ENCODE results near the gene ANKRD11.
A peak's percentile ranks its signal among the peaks of the same experiment; 100 is the strongest.

Gene ANKRD11

DNA sequence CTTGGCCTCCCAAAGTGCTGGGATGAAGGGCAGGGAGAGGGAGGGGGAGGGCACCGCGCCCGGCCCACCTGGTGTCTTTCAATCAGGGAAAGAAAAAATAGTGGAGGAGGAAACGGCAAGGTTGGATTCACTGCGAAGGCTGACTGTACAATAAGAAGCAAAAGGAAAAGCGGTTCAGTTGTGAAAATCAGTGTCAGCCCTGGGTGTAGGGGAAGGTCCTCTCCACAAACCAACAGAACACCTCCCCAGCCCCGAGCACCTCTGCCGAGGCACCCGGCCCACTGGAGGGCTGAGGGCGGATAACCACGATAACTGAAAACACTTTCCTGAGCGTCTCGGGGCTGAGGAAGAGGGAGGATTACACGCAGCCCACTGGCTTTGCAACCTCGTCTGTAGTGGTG lies 16.4 kb upstream of the ANKRD11 start:
- peak; percentile 32 for DNase-seq

GRCh38 chr16:89506113-89506504 lies 15.7 kb upstream of the ANKRD11 start:
- no peak for DNase-seq

DNA sequence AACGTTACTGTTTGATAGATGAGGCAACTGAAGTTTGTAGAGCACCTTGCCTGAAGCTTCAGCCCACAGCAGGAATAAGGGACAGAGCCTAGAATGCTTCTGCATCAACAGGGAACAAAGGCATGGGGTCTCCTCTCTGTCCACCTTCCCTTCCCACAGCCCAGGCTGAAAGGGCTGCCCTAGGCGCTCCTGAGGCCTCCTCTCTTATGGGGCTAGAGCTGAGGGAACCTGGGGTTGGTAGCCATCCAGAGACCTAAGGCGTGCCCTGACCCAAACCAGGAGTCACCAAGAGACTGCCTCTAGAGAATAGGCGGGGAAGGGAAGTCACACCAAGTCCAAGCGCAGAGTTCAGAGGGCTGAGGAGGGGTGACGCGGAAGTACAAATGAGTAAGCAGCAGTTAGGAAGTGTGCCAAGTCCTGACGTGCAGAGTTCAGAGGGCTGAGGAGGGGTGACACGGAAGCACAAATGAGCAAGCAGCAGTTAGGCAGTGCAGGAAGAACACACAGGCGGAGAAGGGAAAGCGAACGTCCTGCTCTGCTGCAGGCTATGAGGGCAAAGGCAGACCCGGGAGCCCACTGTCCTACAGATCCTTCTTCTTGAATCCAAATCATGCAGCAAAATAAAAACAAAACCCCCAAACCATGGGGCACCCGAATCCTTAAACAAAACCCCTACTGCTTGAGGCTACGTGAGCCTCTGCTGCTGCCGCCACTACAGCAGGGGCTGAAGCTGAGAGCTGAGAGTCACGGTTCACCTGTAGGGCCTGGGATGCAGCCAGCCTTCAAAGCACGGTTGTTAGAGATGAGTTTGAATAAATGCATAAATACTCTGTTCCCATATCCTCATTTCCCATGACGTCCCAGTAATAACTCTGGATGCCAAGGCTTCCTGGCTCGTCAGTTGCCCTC lies 15.1 kb upstream of the ANKRD11 start:
- peak; percentile 94 for DNase-seq

DNA sequence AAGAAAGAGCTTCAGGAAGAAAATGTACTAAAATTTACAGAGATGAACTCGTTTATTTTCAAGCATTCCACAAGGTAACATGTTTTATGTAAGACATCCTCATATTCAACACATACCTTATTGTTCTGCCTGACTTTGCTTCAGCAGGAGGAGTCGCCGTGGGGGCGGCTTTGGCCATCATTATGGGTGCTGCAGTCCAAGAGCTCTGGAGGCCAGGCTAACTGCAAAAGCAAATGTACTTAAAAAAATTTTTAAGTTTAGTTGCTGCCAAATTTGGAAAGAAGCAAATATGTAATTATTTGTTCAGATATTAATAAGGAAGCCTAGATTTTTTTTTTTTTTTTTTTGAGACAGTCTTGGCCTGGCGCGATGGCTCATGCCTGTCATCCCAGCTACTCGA lies 13.7 kb upstream of the ANKRD11 start:
- DNase-seq = no peak

DNA sequence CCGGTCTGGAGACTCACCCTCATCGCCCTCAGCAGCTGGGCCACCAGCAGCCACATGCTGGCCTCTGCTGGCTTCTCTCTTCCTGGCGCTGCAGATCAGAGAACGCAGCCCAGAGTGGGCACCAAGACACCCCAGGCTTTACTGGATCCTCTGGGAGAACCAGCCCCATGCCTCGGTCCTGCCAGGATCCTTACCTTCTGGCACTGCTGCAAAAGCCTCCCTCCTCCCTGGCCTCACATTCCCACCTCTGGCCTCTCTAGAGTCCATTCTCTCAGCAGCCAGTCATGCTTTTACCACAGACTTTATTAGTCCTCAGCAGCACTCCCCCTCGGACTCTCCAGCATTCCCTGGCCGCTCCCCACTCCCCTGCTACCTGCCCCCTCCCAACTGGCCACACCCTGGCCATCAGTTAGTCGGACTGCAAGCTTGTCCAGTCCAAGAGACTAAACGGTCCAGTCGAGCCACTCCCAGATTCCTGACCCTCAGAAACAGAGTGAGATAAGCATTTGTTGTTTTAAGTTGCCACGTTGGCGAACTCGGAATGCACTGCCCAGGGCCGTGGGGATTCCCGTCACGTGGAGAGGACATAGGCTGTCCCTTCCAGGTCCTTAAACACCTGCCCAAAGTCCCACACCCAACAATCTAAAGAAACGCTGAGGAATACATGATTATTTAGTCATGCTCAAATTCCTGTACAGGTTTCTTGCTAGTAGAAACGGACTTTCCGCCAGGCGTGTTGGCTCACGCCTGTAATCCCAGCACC lies 11.9 kb upstream of the ANKRD11 start:
- no peak for DNase-seq

DNA sequence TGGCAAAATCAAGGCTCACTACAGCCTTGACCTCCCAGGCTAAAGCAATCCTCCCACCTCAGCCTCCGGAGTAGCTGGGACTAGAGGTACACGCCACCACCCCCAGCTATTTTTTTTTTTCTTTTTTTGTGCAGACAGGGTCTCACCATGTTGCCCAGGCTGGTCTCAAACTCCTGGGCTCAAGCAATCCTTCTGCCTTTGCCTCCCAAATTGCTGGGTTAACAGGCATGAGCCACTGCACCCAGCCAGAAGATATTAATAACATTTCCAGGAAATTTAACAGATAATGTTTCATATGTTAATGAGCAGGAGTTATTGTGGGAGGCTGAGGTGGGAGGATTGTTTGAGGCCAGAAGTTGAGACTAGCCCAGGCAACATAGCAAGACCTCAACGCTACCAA lies 9.4 kb upstream of the ANKRD11 start:
- DNase-seq = no peak

DNA sequence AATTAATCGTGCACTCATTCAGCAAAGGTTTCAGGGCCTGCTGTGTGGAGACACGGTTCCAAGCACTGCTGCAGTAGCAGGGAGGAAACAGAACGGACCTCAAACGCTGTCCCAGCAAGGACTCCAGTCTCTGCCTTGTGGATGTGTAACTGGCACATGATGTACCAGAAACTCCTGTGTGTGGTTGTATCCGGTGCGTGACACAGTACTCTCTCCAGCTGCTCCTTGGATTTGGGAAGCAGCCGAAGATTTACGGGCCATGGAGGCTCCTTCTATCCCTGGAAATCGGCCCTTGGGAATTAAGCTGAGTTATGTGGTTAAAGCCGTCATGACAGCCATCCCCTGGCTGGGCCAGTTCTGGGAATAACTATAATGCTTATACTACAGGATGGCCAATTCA lies 8.5 kb upstream of the ANKRD11 start:
- DNase-seq = no peak

- no peak for DNase-seq
Measured at GRCh38 chr16:89495121-89495520, 4.8 kb upstream of the ANKRD11 start.

DNA sequence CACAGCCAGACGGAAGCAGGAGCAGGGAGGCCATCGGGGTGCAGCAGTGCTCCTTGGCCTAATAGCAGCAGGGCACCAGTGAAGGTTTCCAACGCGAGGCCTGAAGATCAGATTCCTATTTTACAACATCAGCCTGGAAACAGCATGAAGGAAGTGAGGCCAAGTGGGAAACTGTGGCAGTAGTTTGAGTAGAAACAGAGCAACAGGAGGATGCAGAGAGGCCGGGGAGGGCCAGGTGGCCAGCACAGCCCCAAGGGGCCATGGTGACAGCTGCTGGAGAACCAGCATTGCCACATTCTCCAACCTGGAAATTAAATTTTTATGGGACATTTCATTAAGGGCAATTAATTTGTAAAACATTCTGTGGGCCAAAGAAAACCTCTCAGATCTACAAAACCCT lies 3.4 kb upstream of the ANKRD11 start:
- no peak for DNase-seq

DNA sequence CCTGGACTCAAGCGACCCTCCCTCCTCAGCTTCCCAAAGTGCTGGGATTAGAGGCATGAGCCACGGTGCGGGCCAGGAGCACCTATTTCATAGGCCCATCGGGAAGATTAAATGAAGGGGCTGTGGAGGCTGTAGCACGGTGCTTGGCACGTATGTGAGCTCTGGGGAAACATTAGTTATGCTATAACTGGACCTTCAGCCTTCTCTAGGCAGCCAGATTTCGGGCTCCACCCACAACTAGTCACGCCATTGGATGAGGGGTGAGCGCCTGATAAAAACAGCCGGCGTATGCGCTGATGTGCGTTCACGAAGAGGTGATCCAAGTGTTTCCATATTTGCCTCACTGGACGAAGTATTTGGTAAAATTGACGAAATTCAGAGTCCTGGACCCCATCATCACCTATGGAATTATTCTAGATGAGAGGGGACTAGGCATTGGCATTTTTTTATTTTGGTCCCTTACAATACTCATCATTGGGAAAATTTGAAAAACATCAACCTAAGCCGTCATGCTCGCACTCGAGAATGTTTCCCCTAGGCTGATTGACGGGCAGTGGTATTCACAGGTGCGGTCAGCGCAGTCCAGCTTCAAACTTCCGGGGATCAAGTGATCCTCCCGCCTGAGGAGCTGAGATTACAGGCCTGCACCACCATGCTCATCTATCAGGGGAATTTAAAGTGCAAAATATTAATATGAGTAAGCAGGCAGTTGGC lies 1.8 kb upstream of the ANKRD11 start:
- DNase-seq = no peak

- DNase-seq = no peak
Measured at GRCh38 chr16:89491238-89491869, 993 bp upstream of the ANKRD11 start.

DNA sequence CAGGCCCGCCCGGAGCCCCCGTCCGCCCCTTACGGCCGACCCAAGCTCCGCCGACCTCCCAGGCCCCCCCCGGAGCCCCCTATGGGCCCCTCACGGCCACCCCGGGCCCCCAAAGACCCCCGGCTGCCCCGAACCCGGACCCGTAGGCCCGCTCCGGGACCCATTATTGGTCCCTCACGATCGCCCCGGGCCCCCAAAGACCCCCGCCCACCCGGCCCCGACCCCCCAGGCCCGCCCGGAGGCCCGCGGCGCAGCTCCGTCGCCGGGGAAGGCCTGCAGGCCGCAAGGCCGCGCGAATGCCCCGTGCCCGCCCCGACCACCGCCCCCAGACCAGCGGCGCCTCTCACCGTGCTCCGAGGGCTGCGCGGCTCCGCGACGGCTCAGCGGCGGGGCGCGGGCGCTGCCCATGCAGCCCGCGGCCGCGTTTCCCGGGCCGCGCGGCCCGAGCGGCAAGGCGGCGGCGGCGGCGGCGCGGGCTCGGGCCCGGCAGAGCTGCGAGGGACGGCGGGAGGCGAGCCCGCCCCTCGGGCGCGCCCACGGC lies 393 bp downstream of the ANKRD11 start:
- DNase-seq = no peak

GRCh38 chr16:89489040-89489897 lies 1.1 kb downstream of the ANKRD11 start:
- DNase-seq = peak; percentile 93

- DNase-seq = no peak
Measured at GRCh38 chr16:89485701-89486246, 4.6 kb downstream of the ANKRD11 start.

GRCh38 chr16:89484923-89485679 lies 5.3 kb downstream of the ANKRD11 start:
- peak; percentile 40 for DNase-seq

DNA sequence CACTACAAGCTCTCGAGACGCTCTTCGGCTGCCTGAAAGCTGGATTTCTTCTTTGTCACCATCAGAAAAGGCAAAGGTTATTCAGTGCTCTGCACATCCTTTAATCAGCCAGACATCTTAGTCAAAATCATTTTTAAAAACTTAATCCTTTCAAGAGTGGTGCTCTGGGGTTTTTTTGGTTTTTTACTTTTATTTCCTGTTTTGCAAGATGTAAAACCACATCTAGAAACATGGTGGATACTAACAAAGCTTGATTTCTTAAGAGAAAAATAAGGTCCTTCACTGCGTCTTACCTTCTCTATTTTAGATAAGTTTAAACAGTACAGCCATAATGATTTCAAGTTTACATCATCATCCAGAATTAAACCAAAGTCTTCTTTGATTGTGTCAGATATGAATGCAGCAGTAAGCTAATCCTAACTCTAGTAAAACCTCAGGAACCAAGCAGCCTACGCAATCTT lies 6.3 kb downstream of the ANKRD11 start:
- peak; percentile 81 for DNase-seq

GRCh38 chr16:89482817-89483205 lies 7.5 kb downstream of the ANKRD11 start:
- no peak for DNase-seq

- DNase-seq = no peak
Measured at GRCh38 chr16:89482150-89482816, 8.1 kb downstream of the ANKRD11 start.

DNA sequence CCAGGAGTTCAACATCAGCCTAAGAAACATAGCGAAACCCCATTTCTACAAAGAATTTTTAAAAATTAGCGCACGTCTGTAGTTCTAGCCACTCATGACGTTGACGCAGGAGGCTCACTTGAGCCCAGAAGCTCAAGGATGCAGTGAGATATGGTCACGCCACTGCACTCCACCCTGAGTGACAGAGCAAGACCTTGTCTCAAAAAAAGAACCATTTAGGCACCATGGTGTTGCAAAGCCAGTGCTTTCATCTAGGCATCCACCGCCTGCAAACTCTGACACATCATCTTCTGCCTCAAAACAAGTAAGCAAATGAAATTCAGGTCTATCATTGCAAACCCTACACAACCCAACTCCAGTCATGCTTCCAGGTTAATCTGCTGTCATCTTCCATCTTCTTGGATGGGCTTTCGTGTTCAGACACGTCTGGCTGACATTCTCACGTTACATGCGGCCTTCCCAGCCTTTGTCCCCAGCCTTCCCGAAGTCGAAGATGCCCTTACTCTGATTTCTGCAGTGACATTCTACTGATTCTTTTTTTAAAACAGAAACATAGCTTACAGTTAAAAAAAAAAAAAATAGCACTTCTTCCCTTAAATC lies 8.9 kb downstream of the ANKRD11 start:
- DNase-seq = no peak
